ENCODE data around the gene ZYX. TPM values are rescaled to one million over a fixed set of nuclear protein-coding genes. Genes with fewer than 3 reads are reported as not detected.

The ZYX gene
- total RNA-seq, 1 experiment from 2014 or later = 237 TPM

DNA sequence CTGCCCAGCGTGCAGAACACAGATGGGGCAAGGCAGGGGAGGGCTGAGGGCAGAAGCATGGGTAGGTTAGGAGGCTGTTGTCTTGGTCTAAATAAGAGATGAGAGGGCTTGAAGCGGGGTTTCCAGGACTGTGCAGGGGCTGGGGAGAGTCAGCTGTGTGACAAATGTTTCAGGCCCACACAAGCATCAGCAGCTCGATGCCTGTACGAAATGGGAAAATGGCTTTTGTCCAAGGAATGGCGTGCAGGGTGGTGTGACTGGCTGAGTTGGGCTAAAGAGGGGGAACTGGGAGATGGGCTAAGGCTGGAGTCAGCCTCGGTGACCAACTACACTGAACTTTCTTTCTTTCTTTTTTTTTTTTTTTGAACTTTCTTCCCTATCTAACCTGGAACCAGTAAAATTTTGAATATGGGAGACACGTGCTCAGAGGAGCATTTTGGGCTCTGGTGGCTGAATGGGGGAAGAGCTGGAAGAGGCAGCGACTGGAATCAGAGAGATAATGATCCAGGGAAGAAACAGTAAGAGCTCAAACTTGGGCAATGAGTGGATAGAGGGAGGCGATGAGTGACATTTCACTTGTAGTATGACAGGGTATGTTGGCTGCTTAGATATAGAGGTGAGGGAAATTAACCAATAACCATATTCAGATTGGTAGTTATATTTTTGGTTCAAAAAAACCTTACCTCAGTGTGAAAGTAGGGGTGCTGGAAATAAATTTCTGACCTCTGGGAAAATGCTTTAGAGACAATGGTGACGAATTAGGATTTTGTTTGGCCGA is 37.7 kb downstream of the ZYX start:
- no peaks in the 10 kb centered on the region for H3K79me2 ChIP-seq (ENCODE audit: insufficient read depth, low read length)
- no peak overlapping the region for H3K18ac ChIP-seq (ENCODE audit: insufficient read length, low read depth, low read length)
- H3K9ac ChIP-seq (ENCODE audit: extremely low read depth, insufficient read length, low read length) = no peak overlapping the region
- H3K27ac ChIP-seq (ENCODE audit: insufficient read length, low read depth, low read length) = no peak overlapping the region
- H4K20me1 ChIP-seq (ENCODE audit: control insufficient read depth, insufficient read depth, insufficient read length) = no peaks in the 10 kb centered on the region
- no peaks in the 10 kb centered on the region for H3K79me1 ChIP-seq (ENCODE audit: insufficient read depth, low read depth, low read length, poor library complexity, severe bottlenecking)
- H2BK120ac ChIP-seq (ENCODE audit: low read depth, low read length, poor library complexity, severe bottlenecking) = no peak overlapping the region
- no peak overlapping the region for H3T11ph ChIP-seq (ENCODE audit: low read length)
- no peaks in the 10 kb centered on the region; the same call in 1 of the 2 replicates for H3K27me3 Mint-ChIP-seq (ENCODE audit: low read depth)
- peaks cover 3% of the 10 kb centered on the region for H3K4me1 ChIP-seq (ENCODE audit: insufficient read depth, low read length)
- H3K4me1 Mint-ChIP-seq = peaks cover 27 to 30% of the 10 kb centered on the region in 2 experiments
- no peak overlapping the region for H2AK5ac ChIP-seq (ENCODE audit: insufficient read length, low read length)
- no peak overlapping the region for H2BK20ac ChIP-seq (ENCODE audit: low read depth, low read length, poor library complexity, severe bottlenecking)
- no peaks in the 10 kb centered on the region for H3K27me3 ChIP-seq (ENCODE audit: insufficient read depth, low read length)
- no peak for DNase-seq
- peaks cover 17 to 30% (median 27%) of the 10 kb centered on the region in 3 experiments for H3K36me3 Mint-ChIP-seq (ENCODE audit: insufficient read depth in 1 of 3, low read depth in 3 of 3)
- H3K56ac ChIP-seq (ENCODE audit: insufficient read length, low read depth, low read length) = no peak overlapping the region
- no peak overlapping the region for H2BK15ac ChIP-seq (ENCODE audit: low read depth, low read length)
- no peak overlapping the region for H2AFZ ChIP-seq (ENCODE audit: low read length)
- TF ChIP-seq, protein P1, sequence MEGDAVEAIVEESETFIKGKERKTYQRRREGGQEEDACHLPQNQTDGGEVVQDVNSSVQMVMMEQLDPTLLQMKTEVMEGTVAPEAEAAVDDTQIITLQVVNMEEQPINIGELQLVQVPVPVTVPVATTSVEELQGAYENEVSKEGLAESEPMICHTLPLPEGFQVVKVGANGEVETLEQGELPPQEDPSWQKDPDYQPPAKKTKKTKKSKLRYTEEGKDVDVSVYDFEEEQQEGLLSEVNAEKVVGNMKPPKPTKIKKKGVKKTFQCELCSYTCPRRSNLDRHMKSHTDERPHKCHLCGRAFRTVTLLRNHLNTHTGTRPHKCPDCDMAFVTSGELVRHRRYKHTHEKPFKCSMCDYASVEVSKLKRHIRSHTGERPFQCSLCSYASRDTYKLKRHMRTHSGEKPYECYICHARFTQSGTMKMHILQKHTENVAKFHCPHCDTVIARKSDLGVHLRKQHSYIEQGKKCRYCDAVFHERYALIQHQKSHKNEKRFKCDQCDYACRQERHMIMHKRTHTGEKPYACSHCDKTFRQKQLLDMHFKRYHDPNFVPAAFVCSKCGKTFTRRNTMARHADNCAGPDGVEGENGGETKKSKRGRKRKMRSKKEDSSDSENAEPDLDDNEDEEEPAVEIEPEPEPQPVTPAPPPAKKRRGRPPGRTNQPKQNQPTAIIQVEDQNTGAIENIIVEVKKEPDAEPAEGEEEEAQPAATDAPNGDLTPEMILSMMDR (conservative IDR thresholded peaks at IDR 0.05) = no peak
- no peaks in the 10 kb centered on the region for H3K23me2 ChIP-seq (ENCODE audit: insufficient read length, low read depth, low read length, poor library complexity, severe bottlenecking)
- H4K8ac ChIP-seq (replicated peaks; ENCODE audit: insufficient read length, low read depth, low read length) = no peak overlapping the region
- no peak overlapping the region for H3K4me3 Mint-ChIP-seq
- no peaks in the 10 kb centered on the region for H3K9me3 ChIP-seq (ENCODE audit: control insufficient read depth, low read depth, low read length)
- H3K4ac ChIP-seq (ENCODE audit: low read depth, low read length) = no peak overlapping the region
- H3K14ac ChIP-seq (ENCODE audit: insufficient read depth, low read length) = no peak overlapping the region
- no peak overlapping the region for H3K4me2 ChIP-seq (ENCODE audit: insufficient read depth, insufficient read length, low read length)
- no peak overlapping the region for H4K91ac ChIP-seq (ENCODE audit: insufficient read length, low read depth, low read length)
- WGBS (ENCODE audit: extremely low coverage, insufficient read length, low lambda C conversion rate) = no CpG with 5 or more reads among the region's 11 CpGs
- H2BK12ac ChIP-seq (ENCODE audit: insufficient read length, low read depth, low read length) = no peak overlapping the region
- no peak overlapping the region for H4K5ac ChIP-seq (ENCODE audit: insufficient read length, low read depth, low read length)
- peaks cover 5 to 34% of the 10 kb centered on the region in 2 experiments; a peak in 4 of 5 replicates for H3K9me3 Mint-ChIP-seq
- H3K27ac Mint-ChIP-seq = no peak overlapping the region; a peak in 1 of 7 replicates
- no peak overlapping the region for H3K23ac ChIP-seq (ENCODE audit: insufficient read length, low read depth, low read length)
- no peak overlapping the region for H2BK5ac ChIP-seq (ENCODE audit: insufficient read length, low read length)
